HPDE6-E6E7 (cell line): Measurements from ENCODE around the gene ST6GALNAC2.

Source experiments
- DNase-seq: peaks from one replicate; pipeline ENCODE4 v3.0.0; 2011; ENCODE audit warnings: missing footprints; ENCODE audit errors: extremely low spot score

ST6GALNAC2 gene

GRCh38 chr17:76599694-76600460, 14.2 kb upstream of the ST6GALNAC2 start:
- no peak for DNase-seq

- no peak for DNase-seq
Observed at GRCh38 chr17:76598004-76598439, 12.4 kb upstream of the ST6GALNAC2 start.

- peak; percentile 98 for DNase-seq
Observed at GRCh38 chr17:76597156-76598003, 11.7 kb upstream of the ST6GALNAC2 start.

- no peak for DNase-seq
Observed at GRCh38 chr17:76594690-76595089, 9.0 kb upstream of the ST6GALNAC2 start.

GRCh38 chr17:76593959-76594358, 8.3 kb upstream of the ST6GALNAC2 start:
- no peak for DNase-seq

GRCh38 chr17:76593384-76593826, 7.7 kb upstream of the ST6GALNAC2 start:
- DNase-seq: no peak

GRCh38 chr17:76588182-76588581, 2.5 kb upstream of the ST6GALNAC2 start:
- DNase-seq: no peak

- DNase-seq: no peak
Observed at GRCh38 chr17:76586741-76587487, 1.3 kb upstream of the ST6GALNAC2 start.

- DNase-seq: no peak
Observed at GRCh38 chr17:76585033-76585648, 519 bp downstream of the ST6GALNAC2 start.

- no peak for DNase-seq
Observed at GRCh38 chr17:76584427-76585032, 1.1 kb downstream of the ST6GALNAC2 start.

- no peak for DNase-seq
Observed at GRCh38 chr17:76582660-76583059, 3.0 kb downstream of the ST6GALNAC2 start.

GRCh38 chr17:76581515-76581914, 4.1 kb downstream of the ST6GALNAC2 start:
- no peak for DNase-seq

- DNase-seq: no peak
Observed at GRCh38 chr17:76579281-76579680, 6.4 kb downstream of the ST6GALNAC2 start.

GRCh38 chr17:76578376-76578775, 7.3 kb downstream of the ST6GALNAC2 start:
- DNase-seq: peak; percentile 60

GRCh38 chr17:76577876-76578275, 7.8 kb downstream of the ST6GALNAC2 start:
- DNase-seq: no peak

GRCh38 chr17:76576189-76576588, 9.5 kb downstream of the ST6GALNAC2 start:
- DNase-seq: no peak

- no peak for DNase-seq
Observed at GRCh38 chr17:76575570-76575969, 10.1 kb downstream of the ST6GALNAC2 start.

GRCh38 chr17:76574166-76574565, 11.5 kb downstream of the ST6GALNAC2 start:
- DNase-seq: no peak

GRCh38 chr17:76573096-76573495, 12.6 kb downstream of the ST6GALNAC2 start:
- DNase-seq: no peak

- no peak for DNase-seq
Observed at GRCh38 chr17:76572201-76572910, 13.3 kb downstream of the ST6GALNAC2 start.
